ENCODE measurements around the gene NSF.
"Not testable (repeated sequence)": the region's sequence is repeated elsewhere in the genome, so short reads cannot be mapped to it uniquely, and the experiment has no call there.

GRCh38 chr17:46634844-46635243, 44.4 kb downstream of the NSF start:
- TF ChIP-seq CTCF, POLR2A (IDR thresholded peaks at IDR 0.05): not testable (repeated sequence)
